ENCODE measurements around the gene RPN2. TPM values are rescaled to one million over a fixed set of nuclear protein-coding genes. Genes with fewer than 3 reads are reported as not detected.
"Not testable (repeated sequence)": the region's sequence is repeated elsewhere in the genome, so short reads cannot be mapped to it uniquely, and the experiment has no call there.

The RPN2 gene
- total RNA-seq, 4 donors from 2014 or later = 74.4 to 161 (median 107) TPM

DNA sequence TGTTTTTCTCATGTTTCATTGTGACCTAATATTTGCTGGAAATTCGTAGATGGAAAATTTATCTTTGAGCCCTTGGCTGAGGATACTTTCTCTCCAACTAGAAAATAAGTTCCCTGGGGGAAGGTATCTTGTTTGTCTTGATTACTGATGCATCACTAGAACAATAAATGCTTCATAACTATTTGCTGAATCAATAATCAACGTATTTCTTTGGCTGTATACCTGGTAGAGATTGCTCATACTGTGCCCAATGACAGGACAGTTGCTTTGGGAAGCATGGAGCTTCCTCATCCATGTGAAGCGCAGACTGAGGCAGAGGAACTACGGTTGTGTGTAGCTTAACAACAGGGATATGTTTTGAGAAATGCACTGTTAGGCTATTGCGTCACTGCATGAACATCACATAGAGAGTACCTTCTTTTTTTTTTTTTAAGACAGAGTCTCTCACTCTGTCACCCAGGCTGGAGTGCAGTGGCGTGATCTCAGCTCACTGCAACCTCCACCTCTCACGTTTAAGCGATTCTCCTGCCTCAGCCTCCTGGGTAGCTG is 34.2 kb upstream of the RPN2 start:
- H3K27me3 ChIP-seq = no peaks in the 10 kb centered on the region
- no peak for DNase-seq
- no peaks in the 10 kb centered on the region for H3K36me3 ChIP-seq
- H3K4me1 ChIP-seq = no peaks in the 10 kb centered on the region
- H3K4me3 ChIP-seq = no peak overlapping the region
- intact Hi-C loops (cut with DNase I; ENCODE audit: low total_unique reads) = no loop called here
- H3K27ac ChIP-seq = no peak overlapping the region
- TF ChIP-seq POLR2A (IDR thresholded peaks at IDR 0.05) (no peak), CTCF (IDR thresholded peaks at IDR 0.05) (no peak)
- no peaks in the 10 kb centered on the region for H3K9me3 ChIP-seq

GRCh38 chr20:37147250-37147649 is 31.9 kb upstream of the RPN2 start:
- DNase-seq = no peak
- H3K27me3 ChIP-seq = no peaks in the 10 kb centered on the region
- intact Hi-C loops (cut with DNase I; ENCODE audit: low total_unique reads) = no loop called here
- H3K9me3 ChIP-seq = no peaks in the 10 kb centered on the region
- no peaks in the 10 kb centered on the region for H3K4me1 ChIP-seq
- H3K27ac ChIP-seq = no peak overlapping the region
- H3K36me3 ChIP-seq = no peaks in the 10 kb centered on the region
- no peak for TF ChIP-seq POLR2A (IDR thresholded peaks at IDR 0.05)
- TF ChIP-seq CTCF (IDR thresholded peaks at IDR 0.05) = no peak
- no peak overlapping the region for H3K4me3 ChIP-seq

DNA sequence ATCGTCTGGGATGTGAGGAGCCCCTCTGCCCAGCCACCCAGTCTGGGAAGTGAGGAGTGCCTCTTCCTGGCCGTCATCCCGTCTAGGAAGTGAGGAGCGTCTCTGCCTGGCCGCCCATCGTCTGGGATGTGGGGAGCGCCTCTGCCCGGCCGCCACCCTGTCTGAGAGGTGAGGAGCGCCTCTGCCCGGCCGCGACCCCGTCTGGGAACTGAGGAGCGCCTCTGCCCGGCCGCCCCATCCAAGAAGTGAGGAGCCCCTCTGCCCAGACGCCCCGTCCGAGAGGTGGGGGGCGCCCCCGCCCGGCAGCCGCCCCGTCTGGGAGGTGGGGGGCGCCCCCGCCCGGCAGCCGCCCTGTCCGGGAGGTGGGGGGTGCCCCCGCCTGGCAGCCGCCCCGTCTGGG is 28.3 kb upstream of the RPN2 start:
- H3K4me1 ChIP-seq; DNase-seq; H3K4me3 ChIP-seq; H3K27ac ChIP-seq; H3K36me3 ChIP-seq; H3K9me3 ChIP-seq; intact Hi-C loops (cut with DNase I; ENCODE audit: low total_unique reads); H3K27me3 ChIP-seq: not testable (repeated sequence)

DNA sequence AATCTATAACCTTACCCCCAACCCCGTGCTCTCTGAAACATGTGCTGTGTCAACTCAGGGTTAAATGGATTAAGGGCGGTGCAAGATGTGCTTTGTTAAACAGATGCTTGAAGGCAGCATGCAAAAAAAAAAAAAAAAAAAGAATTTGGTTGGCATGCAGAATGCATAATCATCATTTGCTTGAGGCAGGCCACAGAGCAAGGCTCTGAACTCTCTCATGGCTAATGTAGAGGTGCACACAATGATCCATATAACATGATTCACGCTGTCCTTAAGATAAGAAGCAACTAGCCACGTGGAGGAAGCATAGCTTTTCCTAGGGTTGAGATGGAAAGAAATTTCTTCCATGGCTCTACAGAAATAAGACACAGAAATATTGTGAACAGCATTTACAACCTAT is 27.6 kb upstream of the RPN2 start:
- Histone ChIP-seq H3K27me3 (no peaks in the 10 kb centered on the region), H3K4me1 (no peaks in the 10 kb centered on the region), H3K9me3 (no peaks in the 10 kb centered on the region), H3K36me3 (no peaks in the 10 kb centered on the region), H3K4me3 (no peak overlapping the region), H3K27ac (no peak overlapping the region)
- DNase-seq = no peak
- intact Hi-C loops (cut with DNase I; ENCODE audit: low total_unique reads) = no loop called here
- TF ChIP-seq CTCF (IDR thresholded peaks at IDR 0.05) (no peak), POLR2A (IDR thresholded peaks at IDR 0.05) (no peak)

- Histone ChIP-seq H3K36me3 (no peaks in the 10 kb centered on the region), H3K4me1 (no peaks in the 10 kb centered on the region), H3K27me3 (no peaks in the 10 kb centered on the region), H3K4me3 (no peak overlapping the region), H3K9me3 (no peaks in the 10 kb centered on the region), H3K27ac (no peak overlapping the region)
- intact Hi-C loops (cut with DNase I; ENCODE audit: low total_unique reads) = no loop called here
- TF ChIP-seq CTCF (IDR thresholded peaks at IDR 0.05) (no peak), POLR2A (IDR thresholded peaks at IDR 0.05) (no peak)
- DNase-seq = no peak
These were observed 26.8 kb upstream of the RPN2 start for GRCh38 chr20:37152284-37152683.

DNA sequence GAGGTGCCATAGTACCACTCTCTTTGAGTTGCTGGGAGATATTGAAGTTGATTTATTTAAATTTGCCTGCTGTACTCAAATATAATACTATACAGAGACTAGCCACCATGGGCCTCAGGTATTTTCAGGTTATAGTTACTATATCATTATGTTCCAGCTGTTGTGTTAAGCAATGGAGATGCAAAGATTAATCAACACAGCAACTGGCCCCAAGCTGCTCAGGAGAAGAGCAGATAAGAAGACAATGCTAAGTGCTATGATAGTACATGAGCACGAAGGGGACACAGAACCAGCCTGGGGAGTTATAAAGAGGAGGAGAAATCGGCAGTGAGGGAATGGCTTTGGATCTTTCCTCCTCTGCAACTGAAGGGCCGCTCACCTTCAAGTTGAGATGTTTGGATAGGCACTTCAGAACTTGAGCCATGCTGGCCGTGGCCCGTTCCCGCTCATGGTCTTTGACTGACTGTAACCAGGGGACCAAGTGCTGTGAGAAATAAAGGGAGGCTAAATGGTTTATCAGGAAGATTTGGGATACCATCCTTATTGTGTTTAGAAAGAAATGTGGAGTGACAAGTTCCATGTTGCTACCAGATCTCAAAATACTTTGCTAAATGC is 24.3 kb upstream of the RPN2 start:
- Histone ChIP-seq H3K4me1 (no peaks in the 10 kb centered on the region), H3K36me3 (no peaks in the 10 kb centered on the region), H3K4me3 (no peak overlapping the region), H3K9me3 (no peaks in the 10 kb centered on the region), H3K27me3 (no peaks in the 10 kb centered on the region), H3K27ac (no peak overlapping the region)
- DNase-seq = no peak
- TF ChIP-seq CTCF (IDR thresholded peaks at IDR 0.05) (no peak), POLR2A (IDR thresholded peaks at IDR 0.05) (no peak)
- intact Hi-C loops (cut with DNase I; ENCODE audit: low total_unique reads) = no loop called here

Data from uterus (tissue), 4 donors.